UCSD-AML1 (cell line): ENCODE data around the gene PLXNA4.

ENCODE experiments used
- DNase-seq: peaks from one replicate; lab custom pipeline; 2025; ENCODE audit not compliant: unreplicated experiment; lab: John Stamatoyannopoulos, UW

The PLXNA4 gene

DNA sequence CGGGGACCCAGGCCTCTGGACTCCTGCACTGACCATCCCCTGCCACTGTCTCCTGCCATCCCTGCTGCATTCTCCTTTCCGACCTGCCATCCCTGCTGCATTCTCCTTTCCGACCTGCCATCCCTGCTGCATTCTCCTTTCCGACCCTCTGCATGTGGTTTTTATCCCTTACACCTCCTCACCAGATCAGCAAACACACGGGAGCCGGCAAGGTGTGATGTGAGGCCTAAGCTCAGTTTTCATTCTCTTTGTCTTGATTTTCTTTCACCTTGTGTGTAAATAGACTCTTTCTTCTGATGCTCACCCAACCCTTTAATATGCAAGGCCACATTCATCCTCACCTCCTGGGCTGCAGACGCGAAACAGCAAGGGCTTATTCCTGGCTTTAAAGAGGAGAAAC lies 11.4 kb downstream of the PLXNA4 start:
- no peak for DNase-seq

DNA sequence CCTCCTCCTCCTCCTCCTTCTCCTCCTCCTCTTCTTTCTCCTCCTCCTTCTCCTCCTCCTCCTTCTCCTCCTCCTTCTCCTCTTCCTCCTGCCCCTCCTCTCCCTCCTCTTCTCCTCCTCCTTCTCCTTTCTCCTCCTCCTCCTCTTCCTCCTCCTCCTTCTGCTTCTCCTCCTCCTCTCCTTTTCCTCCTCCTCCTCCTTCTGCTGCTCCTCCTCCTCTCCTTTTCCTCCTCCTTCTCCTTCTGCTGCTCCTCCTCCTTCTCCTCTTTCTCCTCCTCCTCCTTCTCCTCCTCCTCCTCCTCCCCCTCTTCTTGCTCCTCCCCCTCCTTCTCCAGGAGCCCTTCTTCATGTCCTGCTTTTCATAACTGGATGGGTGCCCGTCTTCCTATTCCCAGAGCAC lies 12.2 kb downstream of the PLXNA4 start:
- DNase-seq: no peak

DNA sequence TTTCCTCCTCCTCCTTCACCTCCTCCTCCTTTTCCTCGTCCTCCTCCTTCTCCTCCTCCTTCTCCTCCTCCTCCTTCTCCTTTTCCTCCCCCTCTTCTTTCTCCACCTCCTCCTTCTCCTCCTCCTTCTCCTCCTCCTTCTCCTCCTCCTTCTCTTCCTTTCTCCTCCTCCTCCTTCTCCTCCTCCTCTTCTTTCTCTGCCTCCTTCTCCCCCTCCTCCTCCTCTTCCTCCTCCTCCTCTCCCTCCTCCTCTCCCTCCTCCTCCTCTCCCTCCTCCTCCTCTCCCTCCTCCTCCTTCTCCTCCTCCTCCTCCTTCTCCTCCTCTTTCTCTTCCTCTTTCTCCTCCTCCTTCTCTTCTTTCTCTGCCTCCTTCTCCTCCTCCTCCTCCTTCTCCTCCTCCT lies 13.6 kb downstream of the PLXNA4 start:
- DNase-seq: no peak

DNA sequence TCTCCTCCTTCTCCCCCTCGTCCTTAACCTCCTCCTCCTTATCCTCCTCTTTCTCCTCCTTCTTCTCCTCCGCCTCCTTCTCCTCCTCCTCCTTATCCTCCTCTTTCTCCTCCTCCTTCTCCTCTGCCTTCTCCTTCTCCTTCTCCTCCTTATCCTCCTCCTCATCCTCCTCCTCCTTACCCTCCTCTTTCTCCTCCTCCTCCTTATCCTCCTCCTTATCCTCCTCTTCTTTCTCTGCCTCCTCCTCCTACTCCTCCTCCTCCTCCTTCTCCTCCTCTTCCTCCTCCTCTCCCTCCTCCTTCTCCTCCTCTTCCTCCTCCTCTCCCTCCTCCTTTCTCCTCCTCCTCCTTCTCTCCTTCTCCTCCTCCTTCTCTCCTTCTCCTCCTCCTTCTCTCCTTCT lies 14.5 kb downstream of the PLXNA4 start:
- no peak for DNase-seq

DNA sequence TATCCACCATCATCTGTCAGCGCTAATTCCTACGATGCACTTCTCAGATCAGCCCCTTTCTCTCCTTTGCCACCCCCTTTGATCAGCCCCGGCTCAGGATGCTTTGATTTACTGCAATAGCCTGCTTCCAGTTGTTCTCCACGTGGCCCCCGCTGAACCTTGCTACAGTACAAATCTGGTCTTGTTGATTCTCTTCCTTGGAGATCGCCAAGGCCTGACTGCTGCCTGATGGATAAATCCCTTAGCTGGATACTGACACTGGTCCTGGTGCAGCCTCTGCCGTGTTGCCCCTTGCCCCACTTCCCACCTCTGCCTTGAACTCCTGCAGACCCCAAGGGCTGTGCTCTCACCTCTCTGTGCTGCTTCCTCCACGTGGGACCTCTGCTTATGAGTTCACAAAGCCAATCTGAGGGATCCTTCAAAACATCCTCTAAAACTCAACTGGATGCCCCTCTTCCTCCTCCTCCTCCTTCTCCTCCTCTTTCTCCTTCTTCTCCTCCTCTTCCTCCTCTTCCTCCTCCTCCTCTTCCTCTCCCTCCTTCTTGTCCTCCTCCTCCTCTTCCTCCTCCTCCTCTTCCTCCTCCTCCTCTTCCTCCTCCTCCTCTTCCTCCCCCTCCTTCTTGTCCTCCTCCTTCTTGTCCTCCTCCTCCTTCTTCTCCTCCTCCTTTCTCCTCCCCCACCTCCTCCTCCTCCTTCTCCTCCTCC lies 15.3 kb downstream of the PLXNA4 start:
- DNase-seq: no peak

DNA sequence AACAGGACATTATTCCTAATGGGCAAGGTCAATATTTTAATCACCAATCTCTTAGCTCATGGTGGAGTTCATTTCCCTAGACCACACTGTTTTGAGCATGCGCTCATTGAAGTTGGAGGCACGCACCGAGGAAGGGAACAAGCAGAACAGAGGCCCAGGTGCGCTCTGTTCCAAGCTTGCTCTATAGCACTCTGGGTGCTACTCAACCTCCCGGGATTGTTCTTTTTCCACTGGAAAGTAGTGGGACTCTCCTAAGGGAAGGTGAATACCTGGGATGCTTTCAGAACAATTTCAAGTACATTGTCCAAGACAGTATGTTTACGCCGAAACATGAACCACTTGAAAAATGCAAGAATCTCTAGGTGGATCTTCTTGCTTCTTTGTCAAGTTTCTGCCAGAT lies 16.2 kb downstream of the PLXNA4 start:
- no peak for DNase-seq

DNA sequence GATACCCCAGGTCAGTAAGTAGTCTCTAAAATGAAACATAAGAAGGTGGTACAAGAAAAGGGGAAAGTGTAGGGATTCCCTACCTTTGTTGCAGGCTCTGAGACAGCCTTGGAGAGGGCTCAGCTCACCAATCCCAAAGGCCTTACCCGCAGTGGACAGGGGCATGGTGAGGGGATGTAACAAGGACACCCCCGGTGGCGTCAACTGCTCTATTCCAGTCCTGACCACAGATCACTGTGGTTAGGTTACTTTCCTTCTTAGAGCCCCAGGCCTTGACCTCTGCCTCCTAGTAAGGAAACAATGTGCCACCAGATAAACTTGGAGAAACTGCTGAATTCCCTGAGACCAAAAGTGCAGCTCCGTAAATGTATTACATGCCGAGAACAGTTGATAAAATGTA lies 17.5 kb downstream of the PLXNA4 start:
- DNase-seq: peak; percentile 28

DNA sequence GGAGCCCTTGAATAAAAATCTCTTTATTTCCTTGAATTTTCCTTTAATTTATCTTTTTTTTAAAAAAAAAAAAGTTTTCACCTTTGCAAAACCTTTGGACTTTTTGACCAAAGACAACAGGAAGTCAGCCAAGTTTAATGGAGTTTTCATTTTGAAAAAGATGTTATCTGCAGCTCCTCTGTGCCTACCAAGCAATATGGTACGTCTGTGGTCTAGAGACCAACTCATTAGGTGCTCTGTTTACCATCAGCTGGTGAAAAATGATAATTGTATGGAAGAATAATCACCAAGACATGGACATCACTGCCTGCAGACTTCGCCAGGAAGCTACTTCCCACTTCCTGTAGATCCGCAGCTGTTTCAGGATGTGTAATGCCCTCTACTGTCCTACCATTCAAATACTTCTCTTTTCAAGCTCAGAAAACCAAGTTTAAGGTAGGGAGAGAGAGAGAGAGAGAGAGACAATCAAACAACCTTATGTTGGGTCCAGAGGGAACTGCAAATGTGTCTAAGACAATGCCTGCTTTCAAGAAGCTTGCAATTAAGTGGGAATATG lies 18.7 kb downstream of the PLXNA4 start:
- no peak for DNase-seq

DNA sequence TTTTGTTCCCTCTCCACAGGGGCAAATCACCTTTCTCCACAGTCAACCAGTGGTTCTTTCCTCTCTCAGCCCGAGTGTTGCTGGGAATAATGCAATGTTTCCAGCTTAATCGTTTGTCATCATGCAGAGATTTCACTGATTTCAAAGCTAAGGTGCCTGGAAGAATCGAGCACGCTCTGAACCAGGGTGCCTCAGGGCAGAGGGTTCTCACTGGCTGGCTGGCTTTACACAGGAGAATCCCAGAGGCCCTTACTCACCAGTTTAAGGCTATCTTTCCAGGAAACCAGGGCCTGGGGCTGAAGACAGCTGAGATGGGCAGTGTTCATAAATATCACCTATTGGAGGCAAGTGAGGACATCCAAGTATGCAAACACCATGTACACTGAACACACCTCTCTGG lies 21.8 kb downstream of the PLXNA4 start:
- no peak for DNase-seq

DNA sequence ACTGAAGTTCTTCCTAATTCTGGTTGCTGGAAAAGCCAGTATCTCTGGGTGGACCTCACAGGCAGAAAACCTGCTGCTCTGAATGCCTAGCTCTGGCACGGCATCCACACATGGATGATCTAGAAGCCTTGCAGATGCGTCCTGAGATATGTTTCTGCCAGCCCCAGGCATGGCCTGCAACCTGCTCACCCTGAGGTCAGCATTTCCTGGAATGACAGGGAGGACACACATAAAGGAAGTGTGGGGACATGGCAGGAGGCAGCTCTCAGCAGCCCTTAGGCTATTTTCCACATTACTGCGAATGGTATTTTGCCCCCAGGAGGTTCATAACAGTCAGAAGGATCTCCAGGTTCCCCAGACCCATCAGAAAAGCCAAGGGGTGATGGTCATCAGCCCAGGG lies 23.2 kb downstream of the PLXNA4 start:
- DNase-seq: peak; percentile 13

DNA sequence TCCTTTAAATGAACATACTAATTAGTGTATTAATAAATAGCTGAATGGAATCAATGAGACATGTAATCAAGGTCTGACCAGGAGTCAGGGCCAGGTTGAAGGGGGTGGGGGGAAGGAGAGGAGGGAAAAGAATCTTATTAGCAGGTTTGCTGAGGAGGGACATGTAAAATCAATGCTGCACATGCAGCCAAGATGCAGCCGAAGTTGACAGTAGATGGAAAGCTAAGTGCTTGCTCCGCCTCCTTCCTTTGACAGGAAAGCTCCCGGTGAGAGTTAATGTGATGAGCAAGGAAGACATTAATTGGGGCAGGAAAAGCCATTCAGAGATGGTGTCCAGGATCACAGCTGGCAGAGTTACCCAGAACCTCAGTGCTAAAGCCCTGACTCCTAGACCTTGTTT lies 24.4 kb downstream of the PLXNA4 start:
- no peak for DNase-seq

DNA sequence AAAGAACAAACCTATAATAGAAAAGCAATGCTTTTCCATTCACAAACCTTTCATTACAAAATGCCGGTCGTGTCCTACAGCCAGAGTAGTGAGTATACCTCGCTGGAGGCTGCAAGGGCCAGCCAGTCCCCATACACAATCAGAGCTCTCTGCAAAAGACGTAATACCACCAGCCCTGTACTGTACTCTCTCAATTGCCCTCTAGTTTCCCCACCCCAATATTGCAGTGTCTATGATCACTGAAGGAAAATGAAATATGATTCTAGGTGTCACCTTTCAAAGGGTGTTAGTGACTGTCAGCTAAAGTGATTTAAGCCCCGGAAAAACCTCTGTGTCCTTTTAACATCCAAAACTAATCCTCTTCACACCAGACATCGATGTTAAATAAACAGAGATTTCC lies 24.8 kb downstream of the PLXNA4 start:
- no peak for DNase-seq

DNA sequence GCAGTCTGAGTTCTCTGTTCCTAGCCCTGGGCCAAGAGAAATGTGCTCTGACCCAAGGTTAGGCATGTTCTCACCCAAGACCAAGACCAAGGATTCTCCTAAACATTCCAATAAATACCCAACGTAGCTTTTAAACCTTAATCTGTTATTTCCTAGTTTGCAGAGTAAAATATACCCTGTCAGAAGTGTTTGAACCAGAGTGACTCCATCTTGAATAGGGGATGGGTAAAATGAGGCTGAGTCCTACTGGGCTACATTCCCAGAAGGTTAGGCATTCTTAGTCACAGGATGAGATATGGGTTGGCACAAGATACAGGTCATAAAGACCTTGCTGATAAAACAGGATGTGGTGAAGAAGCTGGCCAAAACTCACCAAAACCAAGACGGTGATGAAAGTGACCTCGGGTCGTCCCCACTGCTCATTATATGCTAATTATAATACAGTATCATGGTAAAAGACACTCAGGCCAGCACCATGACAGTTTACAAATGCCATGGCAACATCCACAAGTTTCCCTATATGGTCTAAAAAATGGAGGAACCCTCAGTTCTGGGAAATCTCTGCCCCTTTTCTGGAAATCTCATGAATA lies 27.7 kb downstream of the PLXNA4 start:
- no peak for DNase-seq

DNA sequence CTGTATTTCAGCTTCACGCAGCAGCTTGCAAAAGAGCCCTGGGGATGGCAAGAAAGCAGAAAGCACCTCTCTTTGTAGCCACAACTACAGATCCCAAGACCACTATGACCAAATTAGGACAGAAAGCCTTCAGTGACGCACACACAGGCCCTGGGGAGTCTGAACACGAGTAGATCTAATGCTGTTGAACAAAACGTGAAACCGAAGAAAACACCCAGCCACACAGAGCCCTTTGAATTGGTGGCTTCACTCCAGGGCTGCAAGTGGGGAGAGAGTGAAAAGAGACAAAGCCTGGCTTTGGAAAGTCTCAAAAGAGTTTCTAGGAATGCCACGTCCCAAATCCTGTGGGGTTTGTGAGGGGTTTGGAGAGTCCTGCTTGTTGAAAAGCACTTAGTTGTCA lies 28.4 kb downstream of the PLXNA4 start:
- no peak for DNase-seq

DNA sequence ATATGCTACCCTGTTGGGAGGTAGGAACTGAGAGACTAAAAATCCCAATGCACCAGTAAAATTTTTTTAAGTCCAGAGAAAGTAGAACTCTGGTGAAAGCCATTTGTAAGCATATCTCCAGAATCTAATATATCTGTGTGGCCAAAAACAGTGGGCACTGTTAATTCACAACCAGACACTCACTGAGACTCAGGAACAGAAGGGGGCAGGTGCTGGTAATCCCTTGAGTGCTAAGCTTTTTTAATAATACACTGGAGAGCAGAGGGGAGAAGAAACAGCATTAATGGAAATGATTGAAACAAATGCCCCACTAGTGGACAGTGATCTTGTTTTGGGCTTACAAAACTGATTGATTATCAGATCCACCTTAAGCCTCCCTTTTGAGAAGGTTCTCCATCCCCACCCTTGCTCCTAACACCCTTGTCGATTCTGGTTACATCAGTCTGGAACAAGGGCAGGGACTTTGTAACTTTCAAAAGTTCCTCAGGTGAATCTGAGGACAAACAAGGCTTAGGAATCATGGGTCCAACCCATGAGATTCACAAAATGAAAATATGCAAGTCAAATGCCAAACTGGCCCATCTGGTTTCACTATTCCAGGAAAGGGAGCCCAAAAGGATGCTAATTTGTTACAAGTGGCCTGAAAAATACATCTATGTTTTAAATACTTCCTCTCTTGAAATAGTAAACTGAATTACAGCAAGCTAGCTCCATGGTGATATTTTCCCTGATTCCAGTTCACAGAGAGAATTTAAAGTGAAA lies 29.7 kb downstream of the PLXNA4 start:
- no peak for DNase-seq

DNA sequence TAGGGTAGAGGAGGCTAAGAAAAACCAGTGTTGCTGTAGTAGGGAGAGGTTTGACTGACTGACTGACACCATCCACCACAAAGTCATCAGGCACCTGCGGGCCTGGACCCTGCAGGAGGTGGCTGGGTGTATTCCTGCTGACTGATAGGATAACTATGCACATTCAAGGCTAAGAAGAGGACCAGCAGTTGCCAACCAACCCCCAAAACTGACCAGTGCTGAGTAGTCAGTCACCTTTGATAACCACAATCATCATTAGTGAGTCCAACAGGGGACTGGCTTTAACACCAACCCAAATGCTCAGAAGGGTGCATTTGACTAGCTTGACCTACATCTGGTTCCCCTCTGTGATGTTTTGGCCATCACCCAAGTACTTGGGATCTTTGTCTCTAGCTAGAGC lies 30.5 kb downstream of the PLXNA4 start:
- DNase-seq: no peak

DNA sequence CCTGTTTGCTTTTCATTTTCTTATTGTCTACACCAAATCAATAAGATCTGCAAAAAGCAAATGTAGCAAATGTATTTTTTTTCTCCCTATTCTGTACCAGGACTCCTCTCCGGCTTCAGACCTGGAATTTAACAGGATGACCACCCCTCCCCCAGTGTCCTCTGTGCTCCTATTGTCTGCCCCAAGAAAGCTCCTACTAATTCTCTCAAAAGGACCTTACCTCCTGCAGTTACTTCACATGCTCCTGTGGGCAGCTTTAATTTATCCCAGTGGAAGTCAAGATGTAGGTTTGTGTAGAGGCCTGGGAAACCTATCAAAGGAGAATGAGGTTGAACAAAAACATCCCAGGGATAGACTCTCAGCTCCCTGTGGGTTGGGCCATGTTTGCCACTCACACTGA lies 31.3 kb downstream of the PLXNA4 start:
- DNase-seq: no peak

DNA sequence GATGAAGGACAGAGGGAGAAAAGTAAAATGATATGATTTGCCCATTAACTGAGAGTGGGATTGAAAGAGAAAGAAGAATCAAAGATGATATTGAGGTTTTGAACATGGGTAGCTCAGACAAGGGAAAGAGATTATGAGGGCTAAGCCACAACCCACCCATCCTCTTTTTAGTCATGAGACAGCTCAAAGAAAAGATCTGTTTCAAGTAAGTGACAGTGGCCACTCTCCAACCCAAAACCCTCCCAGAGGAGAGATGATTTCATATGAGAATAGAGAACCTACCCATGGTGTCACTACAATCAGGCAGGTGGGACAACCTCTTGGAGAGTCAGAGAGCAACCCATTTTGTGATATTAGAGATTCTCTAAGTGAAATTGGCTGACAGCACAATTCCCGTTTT lies 32.2 kb downstream of the PLXNA4 start:
- no peak for DNase-seq

DNA sequence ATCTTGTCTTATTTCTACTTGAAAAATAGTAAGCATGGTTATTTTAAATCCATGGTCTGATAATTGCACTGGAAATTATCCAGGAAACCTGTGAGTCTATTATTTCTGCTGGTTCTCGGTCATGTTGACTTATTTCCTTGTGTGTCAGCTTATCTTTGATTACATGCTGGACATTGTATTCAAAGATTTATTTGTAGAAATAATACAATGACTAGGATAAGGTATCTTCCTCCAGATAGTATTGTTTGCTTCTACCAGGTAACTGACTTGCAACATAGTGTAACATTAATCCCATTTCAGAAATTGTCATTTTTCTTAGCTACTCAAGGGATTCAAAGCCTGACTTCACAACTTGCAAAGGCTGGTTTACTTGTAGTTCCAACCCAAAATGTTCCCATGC lies 33.4 kb downstream of the PLXNA4 start:
- DNase-seq: no peak

DNA sequence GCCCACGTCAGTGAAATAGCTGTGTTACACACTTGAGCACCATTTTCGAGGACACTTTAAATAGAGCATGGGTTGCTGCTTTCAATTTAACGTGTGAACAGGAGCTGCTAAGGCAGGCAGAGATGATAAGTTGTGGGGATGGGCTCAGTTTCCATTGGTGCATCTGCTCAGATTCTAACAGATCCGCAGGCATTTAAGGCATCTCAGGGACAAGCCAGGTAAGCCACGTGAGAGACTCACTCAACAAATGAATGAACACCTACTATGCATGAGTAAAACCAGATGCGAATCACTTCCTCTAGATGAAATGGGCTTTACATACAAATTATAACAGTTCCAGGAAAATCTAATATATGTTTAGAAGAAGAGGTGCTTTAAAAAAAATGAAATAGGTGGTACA lies 34.6 kb downstream of the PLXNA4 start:
- DNase-seq: no peak

DNA sequence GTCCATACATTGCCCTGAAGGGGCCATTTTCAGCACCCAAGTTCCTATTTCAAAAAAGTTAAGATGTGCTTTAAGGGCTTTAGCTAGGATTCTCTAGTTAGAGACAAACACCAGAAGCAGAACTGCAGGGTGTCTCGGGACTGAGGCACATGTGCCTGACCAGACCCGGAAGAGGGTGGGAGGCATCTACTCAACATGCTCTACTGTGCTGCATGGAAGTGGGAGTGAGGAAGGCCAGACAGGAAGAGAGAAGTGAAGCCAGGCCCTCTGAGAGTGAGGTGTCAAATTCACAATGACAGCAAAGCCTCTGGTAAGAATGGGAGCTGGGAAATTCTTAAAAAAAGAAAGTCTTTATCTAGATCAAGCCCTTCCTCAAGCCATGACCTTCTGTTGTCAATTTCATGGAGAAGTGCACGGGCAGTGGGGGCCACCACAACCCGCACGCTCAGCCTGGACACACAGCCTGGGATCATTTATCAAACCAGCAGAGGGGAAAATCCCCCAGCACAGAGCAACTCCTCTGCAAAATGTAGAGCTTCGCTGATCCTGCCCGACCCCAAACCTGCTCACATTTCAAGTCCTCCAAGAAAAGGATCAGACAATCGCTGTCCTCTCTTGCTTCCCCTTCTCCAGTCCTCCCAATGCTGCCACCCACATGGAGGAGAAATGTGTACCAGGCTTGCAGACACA lies 38.7 kb downstream of the PLXNA4 start:
- peak; percentile 46 for DNase-seq
